Astrocyte (in vitro differentiated cells and primary cell): ENCODE data around the gene SOCS2.

Source experiments
- CTCF ChIP-seq: IDR thresholded peaks from 2 replicates; pipeline ENCODE4 v1.5.1; 2011; ENCODE audit warnings: low read depth, mild to moderate bottlenecking, inconsistent platforms, low read length, moderate library complexity; ENCODE audit not compliant: insufficient read depth
- EZH2 ChIP-seq: IDR thresholded peaks from 2 replicates; pipeline ENCODE4 v1.6.1; 2012; ENCODE audit warnings: mild to moderate bottlenecking, low read length, inconsistent platforms; ENCODE audit not compliant: insufficient read depth

- TF ChIP-seq CTCF (no peak), EZH2 (no peak)
Observed at GRCh38 chr12:93609281-93610192, 37.1 kb downstream of the SOCS2 start.
